PC-3 (cell line): ENCODE measurements around the gene COPS8. TPM values are rescaled to one million over a fixed set of nuclear protein-coding genes. Genes with fewer than 3 reads are reported as not detected.

Source experiments
- ATAC-seq: fragments of 200-7000 bp; cut with Tn5 transposase; 2 replicates; pipeline ENCODE4 v1.9.1; 2020; ENCODE audit warnings: mild to moderate bottlenecking, moderate library complexity
- BruUV-seq: library from RNA; stranded (reverse); fragments of 400-500 nt; replicated peaks from 2 replicates; lab custom pipeline; 2021; lab: Mats Ljungman, UMichigan
- CTCF ChIA-PET: fragments of 300-600 bp; sonication (Branson Sonifier 250); formaldehyde crosslinking; loops from one replicate; lab custom pipeline; 2022; ENCODE audit warnings: antibody characterized with exemption; lab: Charles Lee
- POLR2A ChIA-PET: fragments of 300-600 bp; sonication (Branson Sonifier 250); formaldehyde crosslinking; loops from one replicate; lab custom pipeline; 2022; ENCODE audit warnings: antibody characterized with exemption; ENCODE audit not compliant: unreplicated experiment; lab: Charles Lee
- DNase-seq: peaks from one replicate; pipeline ENCODE4 v3.0.0-alpha.2; 2015
- H2AFZ ChIP-seq: fragments of 300-600 bp; sonication (generic); 2 replicates; pipeline ENCODE4 v1.6.0; 2016; ENCODE audit warnings: antibody characterized with exemption, low read length
- H3F3A ChIP-seq: fragments of 300-600 bp; sonication (generic); one replicate; pipeline ENCODE4 v1.6.0; 2017; ENCODE audit warnings: antibody characterized with exemption, low read length, control low read depth, mild to moderate bottlenecking; ENCODE audit not compliant: unreplicated experiment
- H3K27ac ChIP-seq: fragments of 300-600 bp; sonication (generic); 2 replicates; pipeline ENCODE4 v1.5.1; 2016; ENCODE audit warnings: mild to moderate bottlenecking, low read length
- H3K27me3 ChIP-seq: fragments of 300-600 bp; sonication (generic); 2 replicates; pipeline ENCODE4 v1.6.1; 2016; ENCODE audit warnings: low read length, mixed read lengths
- H3K36me3 ChIP-seq: fragments of 300-600 bp; sonication (generic); 2 replicates; pipeline ENCODE4 v1.6.1; 2016; ENCODE audit warnings: low read depth, mixed run types, low read length, mixed read lengths
- H3K4me1 ChIP-seq: fragments of 300-600 bp; sonication (generic); 2 replicates; pipeline ENCODE4 v1.5.1; 2016; ENCODE audit warnings: low read length; ENCODE audit not compliant: insufficient read depth
- H3K4me2 ChIP-seq: fragments of 300-600 bp; sonication (generic); 2 replicates; pipeline ENCODE4 v1.6.0; 2016; ENCODE audit warnings: low read length
- H3K4me3 ChIP-seq: fragments of 300-600 bp; sonication (generic); 2 replicates; pipeline ENCODE4 v1.5.1; 2016; ENCODE audit warnings: mild to moderate bottlenecking, low read length, mixed read lengths
- H3K79me2 ChIP-seq: fragments of 300-600 bp; sonication (generic); 2 replicates; pipeline ENCODE4 v1.6.1; 2017; ENCODE audit warnings: low read length, mixed read lengths
- H3K9ac ChIP-seq: fragments of 300-600 bp; sonication (generic); 2 replicates; pipeline ENCODE4 v1.6.0; 2016; ENCODE audit warnings: mild to moderate bottlenecking, low read length
- H3K9me2 ChIP-seq: fragments of 300-600 bp; sonication (generic); replicated peaks from 2 replicates; pipeline ENCODE4 v1.6.1; 2016; ENCODE audit warnings: mixed run types, low read length, mixed read lengths
- H3K9me3 ChIP-seq: fragments of 300-600 bp; sonication (generic); 2 replicates; pipeline ENCODE4 v1.6.1; 2016; ENCODE audit warnings: low read length, mixed read lengths
- H4K20me1 ChIP-seq: fragments of 300-600 bp; sonication (generic); 2 replicates; pipeline ENCODE4 v1.6.1; 2016; ENCODE audit warnings: low read length, mixed read lengths
- CTCF ChIP-seq: fragments of 300-600 bp; sonication (generic); conservative IDR thresholded peaks from 2 replicates; pipeline ENCODE4 v1.5.1; 2017; ENCODE audit warnings: antibody characterized with exemption, low read depth, mild to moderate bottlenecking, low read length
- EZH2 ChIP-seq: fragments of 300-600 bp; sonication (generic); IDR thresholded peaks from one replicate; pipeline ENCODE4 v1.6.1; 2017; ENCODE audit warnings: antibody characterized with exemption, mild to moderate bottlenecking, low read length; ENCODE audit not compliant: unreplicated experiment
- EZH2phosphoT487 ChIP-seq: fragments of 300-600 bp; sonication (generic); IDR thresholded peaks from 2 replicates; pipeline ENCODE4 v1.6.1; 2018; ENCODE audit warnings: mild to moderate bottlenecking, antibody characterized with exemption, low read length, borderline replicate concordance
- intact Hi-C: fragments of 100-400 bp; cut with micrococcal nuclease; formaldehyde crosslinking; loops from 2 replicates; pipeline ENCODE4 v1.9.0; 2023
- total RNA-seq: library from RNA; depleted of rRNA; stranded (reverse); fragments of >200 nt; gene quantifications from 2 replicates; pipeline ENCODE4 v1.2.3, GENCODE V29; 2014

COPS8 gene
- total RNA-seq, 1 experiment from 2014 or later: 109 TPM

GRCh38 chr2:237051861-237052260 is 33.8 kb upstream of the COPS8 start:
- CTCF ChIA-PET: no interaction called here

GRCh38 chr2:237053066-237053465 is 32.6 kb upstream of the COPS8 start:
- Histone ChIP-seq H3K4me1 (no peaks in the 10 kb centered on the region), H3K27ac (no peak overlapping the region), H3K9ac (no peak overlapping the region), H3K4me3 (no peak overlapping the region), H3K4me2 (no peak overlapping the region), H3K79me2 (no peaks in the 10 kb centered on the region), H3K36me3 (no peaks in the 10 kb centered on the region), H3K27me3 (no peaks in the 10 kb centered on the region), H4K20me1 (no peaks in the 10 kb centered on the region), H3K9me2 (no peaks in the 10 kb centered on the region), H3F3A (no peaks in the 10 kb centered on the region), H3K9me3 (peaks cover 5% of the 10 kb centered on the region), H2AFZ (no peak overlapping the region)
- TF ChIP-seq EZH2: no peak
- TF ChIP-seq CTCF: no peak
- TF ChIP-seq EZH2phosphoT487: no peak
- DNase-seq (no peak), ATAC-seq (no peak)
- ChIA-PET CTCF (no interaction called here), POLR2A (no interaction called here)
- BruUV-seq: no TSS peak
- intact Hi-C loops: no loop called here

More at GRCh38 chr2:237051861-237052260, 33.8 kb upstream of the COPS8 start:
- no peak overlapping the region for H3K9ac ChIP-seq
- H3K36me3 ChIP-seq: no peaks in the 10 kb centered on the region
- peaks cover 6% of the 10 kb centered on the region for H3K9me3 ChIP-seq
- H3K4me2 ChIP-seq: no peak overlapping the region
- no peak overlapping the region for H3K27ac ChIP-seq
- BruUV-seq: no TSS peak
- ATAC-seq (no peak), DNase-seq (no peak)
- no peaks in the 10 kb centered on the region for H3K27me3 ChIP-seq
- no peak for TF ChIP-seq CTCF
- no peaks in the 10 kb centered on the region for H3K79me2 ChIP-seq
- H2AFZ ChIP-seq: no peak overlapping the region
- no peak overlapping the region for H3K4me3 ChIP-seq
- intact Hi-C loops: no loop called here
- POLR2A ChIA-PET: no interaction called here
- no peaks in the 10 kb centered on the region for H3K4me1 ChIP-seq
- no peaks in the 10 kb centered on the region for H3K9me2 ChIP-seq
- H4K20me1 ChIP-seq: no peaks in the 10 kb centered on the region
- no peaks in the 10 kb centered on the region for H3F3A ChIP-seq

DNA sequence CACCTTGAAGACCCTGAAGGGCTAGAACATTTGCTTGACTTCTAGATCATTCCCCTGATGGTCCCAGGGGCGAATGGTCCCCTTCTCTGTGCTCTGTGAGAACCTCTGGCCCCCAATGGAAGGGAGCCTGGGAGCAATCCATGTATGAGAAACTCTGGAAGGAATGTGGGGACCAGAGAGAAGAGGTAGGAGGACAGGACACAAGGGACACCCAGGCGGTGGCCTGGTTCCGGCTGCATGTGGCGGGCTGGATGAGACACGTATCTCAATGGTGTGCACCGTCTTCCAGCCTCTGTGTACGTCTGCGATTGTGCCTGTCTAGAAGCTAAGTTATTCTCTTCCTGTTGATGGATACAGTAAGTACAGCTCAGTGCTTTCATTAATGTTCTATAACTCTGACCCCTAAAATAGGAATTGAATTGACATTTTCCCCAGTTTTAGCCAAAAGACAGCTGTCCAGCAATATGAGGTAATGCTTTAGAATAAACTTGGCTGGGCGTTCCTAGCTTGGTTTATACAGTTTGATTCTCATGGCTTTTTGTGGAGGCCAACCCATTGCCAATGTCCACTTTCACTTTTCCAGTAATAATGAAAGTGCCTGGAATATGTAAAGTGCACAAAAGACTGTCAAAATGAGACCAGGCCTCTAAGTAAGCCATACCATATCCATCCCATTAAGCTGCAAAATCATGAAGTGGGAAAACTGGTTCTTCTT is 30.1 kb upstream of the COPS8 start:
- Histone ChIP-seq H3K9ac (no peak overlapping the region), H3K27ac (no peak overlapping the region), H3K4me3 (no peak overlapping the region), H3K4me2 (no peak overlapping the region), H2AFZ (no peak overlapping the region), H3K27me3 (no peaks in the 10 kb centered on the region), H3K4me1 (no peaks in the 10 kb centered on the region; the same call in 1 of the 2 replicates), H4K20me1 (no peaks in the 10 kb centered on the region), H3K79me2 (no peaks in the 10 kb centered on the region), H3F3A (no peaks in the 10 kb centered on the region), H3K9me2 (no peaks in the 10 kb centered on the region), H3K9me3 (no peaks in the 10 kb centered on the region), H3K36me3 (no peaks in the 10 kb centered on the region)
- ChIA-PET CTCF (no interaction called here), POLR2A (no interaction called here)
- intact Hi-C loops: no loop called here
- no TSS peak for BruUV-seq
- DNase-seq (no peak), ATAC-seq (no peak)
- TF ChIP-seq EZH2phosphoT487 (no peak), EZH2 (no peak)
